Raji (cell line): Measurements from ENCODE around the gene GNAI1.

ENCODE experiments used
- POLR2A ChIP-seq: IDR thresholded peaks from 2 replicates; pipeline ENCODE4 v1.6.1; 2011; ENCODE audit warnings: low read depth, low read length, control low read depth; ENCODE audit not compliant: insufficient read depth

Gene GNAI1

DNA sequence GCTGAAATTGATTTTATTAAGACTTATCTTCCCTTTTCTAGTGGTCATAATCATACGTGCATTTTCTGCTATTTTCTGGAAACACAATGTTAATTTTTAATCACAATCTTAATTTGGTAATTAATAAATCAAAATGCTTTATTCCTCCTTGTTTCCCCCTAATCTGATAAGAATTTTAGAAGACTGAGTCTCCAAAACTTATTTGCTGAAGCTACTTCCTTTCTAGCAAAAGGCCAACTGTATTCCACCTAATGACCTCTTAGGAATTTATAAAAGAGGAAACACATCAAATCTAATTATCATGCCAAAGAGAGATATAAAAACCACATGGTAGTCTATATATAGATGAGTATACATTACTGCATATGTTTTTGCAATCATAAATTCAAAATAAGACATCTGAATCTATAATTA, 140.6 kb downstream of the GNAI1 start:
- TF ChIP-seq POLR2A, result no peak
